HepG2 (cell line): ENCODE measurements around the gene SOX8. TPM values are rescaled to one million over a fixed set of nuclear protein-coding genes. Genes with fewer than 3 reads are reported as not detected.

Experiments used
- ATAC-seq: fragments of 200-7000 bp; cut with Tn5 transposase; 3 replicates; pipeline ENCODE4 v1.9.1; 2020; ENCODE audit warnings: mild to moderate bottlenecking, moderate library complexity
- BruUV-seq: library from RNA; stranded (reverse); fragments of 400-500 nt; replicated peaks from 2 replicates; lab custom pipeline; 2021; lab: Mats Ljungman, UMichigan
- CTCF ChIA-PET: fragments of 300-600 bp; formaldehyde crosslinking; extraction: SDS; loops from one replicate; lab custom pipeline; 2021; ENCODE audit warnings: low total read pairs, inconsistent platforms, low intra/inter-chr PET ratio; lab: Yijun Ruan, JAX
- POLR2A ChIA-PET: fragments of 350-600 bp; sonication (Branson Sonifier 250); formaldehyde crosslinking; loops from one replicate; lab custom pipeline; 2020; ENCODE audit warnings: antibody characterized with exemption, inconsistent platforms; lab: Yijun Ruan, JAX
- DNase-seq: peaks from one replicate; pipeline ENCODE4 v3.0.0-alpha.2; 2015; ENCODE audit warnings: low spot score
- FAIRE-seq: peaks from 3 replicates; lab custom pipeline; 2011; peaks lifted over from hg19 to GRCh38; lab: Jason Lieb, UNC
- H2AFZ ChIP-seq: one replicate; pipeline ENCODE4 v1.6.1; 2011; ENCODE audit warnings: low read length, inconsistent platforms
- H3K27ac ChIP-seq: fragments of 300-600 bp; 3 replicates; pipeline ENCODE4 v1.8.0; 2011; ENCODE audit warnings: mixed run types, mild to moderate bottlenecking, mixed read lengths, low read length, inconsistent platforms; ENCODE audit not compliant: insufficient read depth; ENCODE audit errors: extremely low read length
- H3K27me3 ChIP-seq, 2 experiments: fragments of 200-600 bp in 1 of 2; 2 replicates in 1 of 2; 3 replicates in 1 of 2; pipeline versions ENCODE4 v1.6.0 to v1.8.0; 2011; ENCODE audit warnings: low read length in 2 of 2, mild to moderate bottlenecking in 2 of 2, moderate library complexity in 2 of 2, inconsistent platforms in 1 of 2; ENCODE audit not compliant: insufficient read depth in 2 of 2, control insufficient read depth in 1 of 2
- H3K36me3 ChIP-seq, 2 experiments: fragments of 200-600 bp in 1 of 2; replicated peaks in 1 of 2; 2 replicates in 1 of 2; 3 replicates in 1 of 2; pipeline versions ENCODE4 v1.5.1 to v1.8.0; 2011; ENCODE audit warnings: low read length in 2 of 2, inconsistent platforms in 1 of 2; ENCODE audit not compliant: insufficient read depth in 2 of 2, control insufficient read depth in 1 of 2
- H3K4me1 ChIP-seq: 2 replicates; pipeline ENCODE4 v1.5.1; 2012; ENCODE audit warnings: low read length, inconsistent platforms; ENCODE audit not compliant: insufficient read depth
- H3K4me2 ChIP-seq: 2 replicates; pipeline ENCODE4 v1.6.0; 2011; ENCODE audit warnings: low read depth, low read length, inconsistent platforms
- H3K4me3 ChIP-seq, 3 experiments: fragments of 200-600 bp in 1 of 3; sonication (generic), shearing (Covaris generic) in 1 of 3; replicated peaks in 1 of 3; 2 replicates each; pipeline ENCODE4 v1.5.1; 2011 to 2016; ENCODE audit warnings: low read length in 3 of 3, inconsistent platforms in 2 of 3, low read depth in 2 of 3, mild to moderate bottlenecking in 2 of 3, control low read depth in 1 of 3, mixed read lengths in 1 of 3; ENCODE audit not compliant: insufficient read depth in 1 of 3
- H3K79me2 ChIP-seq: one replicate; pipeline ENCODE4 v1.6.1; 2011; ENCODE audit warnings: low read length, inconsistent platforms; ENCODE audit not compliant: insufficient read depth
- H3K9ac ChIP-seq: 2 replicates; pipeline ENCODE4 v1.6.0; 2011; ENCODE audit warnings: mild to moderate bottlenecking, low read depth, low read length, inconsistent platforms; ENCODE audit not compliant: insufficient read depth
- H3K9me3 ChIP-seq: 2 replicates; pipeline ENCODE4 v1.5.1; 2012; ENCODE audit warnings: mild to moderate bottlenecking, low read length
- H4K20me1 ChIP-seq: 2 replicates; pipeline ENCODE4 v1.6.0; 2011; ENCODE audit warnings: inconsistent platforms, mild to moderate bottlenecking, low read length, moderate library complexity; ENCODE audit not compliant: insufficient read depth
- ARID3A ChIP-seq: IDR thresholded peaks from 2 replicates; pipeline ENCODE4 v1.6.1; 2012; ENCODE audit warnings: low read depth, low read length, improper control_type of control experiment
- DR1 ChIP-seq: sonication (generic); formaldehyde crosslinking; IDR thresholded peaks from 2 replicates; pipeline ENCODE4 v1.8.0; 2021; ENCODE audit warnings: mild to moderate bottlenecking, missing genetic modification reagents, inconsistent platforms
- GLI4 ChIP-seq: sonication (generic); formaldehyde crosslinking; IDR thresholded peaks from 2 replicates; pipeline ENCODE4 v1.5.1; 2020; ENCODE audit warnings: missing genetic modification reagents, mild to moderate bottlenecking, moderate library complexity, borderline replicate concordance
- UBTF ChIP-seq: sonication (generic); formaldehyde crosslinking; IDR thresholded peaks from 2 replicates; pipeline ENCODE4 v1.4.0; 2020; ENCODE audit warnings: mild to moderate bottlenecking, missing genetic modification reagents
- ZBTB40 ChIP-seq, 2 experiments: fragments of 450-650 bp in 1 of 2; sonication (generic) in 1 of 2; formaldehyde crosslinking in 1 of 2; IDR thresholded peaks; 2 replicates each; pipeline versions ENCODE4 v1.6.1 to v1.8.0; 2016 to 2022; ENCODE audit warnings: antibody characterized with exemption in 1 of 2, mild to moderate bottlenecking in 1 of 2, missing genetic modification reagents in 1 of 2
- ZFYVE20 ChIP-seq: sonication (generic); formaldehyde crosslinking; IDR thresholded peaks from 2 replicates; pipeline ENCODE4 v1.8.0; 2023; ENCODE audit warnings: low read depth, mild to moderate bottlenecking, moderate library complexity, missing genetic modification reagents, borderline replicate concordance
- ZKSCAN8 ChIP-seq: IDR thresholded peaks from 2 replicates; pipeline ENCODE4 v1.6.1; 2016; ENCODE audit warnings: borderline replicate concordance, missing genetic modification reagents, missing compliant biosample characterization
- ZNF546 ChIP-seq: sonication (generic); formaldehyde crosslinking; conservative IDR thresholded peaks from 2 replicates; pipeline ENCODE4 v1.8.1; 2023; ENCODE audit warnings: mild to moderate bottlenecking, missing genetic modification reagents
- WGBS: methylation state at CpG from one replicate; pipeline ENCODE4 v1.1.6; 2017; ENCODE audit warnings: low lambda C conversion rate; 5-methylcytosine and 5-hydroxymethylcytosine counted together
- in situ Hi-C: cut with HindIII; loops from 2 replicates; pipeline ENCODE4 v1.10.0; 2017; ENCODE audit warnings: low pct_unique_long_range_greater_than_20kb; ENCODE audit not compliant: extremely low pct_ligation_motif_present
- intact Hi-C: fragments of 100-400 bp; cut with micrococcal nuclease; formaldehyde crosslinking; loops from one replicate; pipeline ENCODE4 v1.10.0; 2022; ENCODE audit not compliant: unreplicated experiment
- polyA plus RNA-seq, 8 experiments: library from polyadenylated mRNA; depleted of rRNA in 3 of 8; stranded (reverse) in 7 of 8; unstranded in 1 of 8; fragments of >200 nt; fragmentation: Illumina TruSeq in 4 of 8; extraction: Trizol in 4 of 8; gene quantifications; 2 replicates each; pipeline versions ENCODE4 v1.2.1 to v1.2.3, GENCODE V29; 2011 to 2016; ENCODE audit warnings: low read depth in 4 of 8, missing spikeins in 1 of 8, mixed read lengths in 1 of 8; ENCODE audit not compliant: insufficient read depth in 1 of 8
- total RNA-seq, 5 experiments: library from RNA; depleted of rRNA; stranded (reverse); fragments of >200 nt; fragmentation: Illumina TruSeq; extraction: Trizol; gene quantifications; 2 replicates each; pipeline ENCODE4 v1.2.3, GENCODE V29; 2016; ENCODE audit warnings: low read depth in 1 of 5

Gene SOX8
- total and polyA plus RNA-seq, 2 of the 13 experiments (the other 11 are each of a cell fraction or from before 2014, with no cell fraction given) = 0.20 to 0.28 TPM

- TF ChIP-seq UBTF (CRISPR knock-in tag) (0 out of 2 replicates have a peak, but pooled peaks have one; percentile 4), ZKSCAN8 (no peak)
These were observed 4.4 kb upstream of the SOX8 start (continued) for GRCh38 chr16:977081-977701.

- no peak overlapping the region for H2AFZ ChIP-seq
- POLR2A ChIA-PET = no interaction called here
- 45% methylated on average over 8 of the region's 8 CpGs for WGBS
- peaks cover 44% of the 10 kb centered on the region for H3K4me1 ChIP-seq
- no peak overlapping the region for H3K27ac ChIP-seq
- ATAC-seq = no peak
- H3K4me3 ChIP-seq = no peak overlapping the region
- no peaks in the 10 kb centered on the region for H3K36me3 ChIP-seq
- CTCF ChIA-PET = no interaction called here
- no peaks in the 10 kb centered on the region for H3K9me3 ChIP-seq
- peak; percentile 39 for FAIRE-seq
- H3K79me2 ChIP-seq = no peaks in the 10 kb centered on the region
- no peak for DNase-seq
- H3K9ac ChIP-seq = no peak overlapping the region
- peaks cover 20 to 81% of the 10 kb centered on the region in 2 experiments for H3K27me3 ChIP-seq
- H4K20me1 ChIP-seq = no peaks in the 10 kb centered on the region
- no TSS peak for BruUV-seq
- intact Hi-C loops (no loop called here), in situ Hi-C loops (no loop called here)
- H3K4me2 ChIP-seq = no peak overlapping the region
- TF ChIP-seq ARID3A = no peak
- TF ChIP-seq GLI4 = no peak
- no peak for TF ChIP-seq ZNF546 (CRISPR knock-in tag)
- no peak for TF ChIP-seq DR1 (CRISPR knock-in tag)
- TF ChIP-seq ZFYVE20 (CRISPR knock-in tag) = no peak
- no peak for TF ChIP-seq ZBTB40 (IDR thresholded peaks at IDR 0.05)
- no peak for TF ChIP-seq ZBTB40 (CRISPR knock-in tag; IDR thresholded peaks at IDR 0.05)
- TF ChIP-seq ZKSCAN8 = no peak
These were observed 3.7 kb upstream of the SOX8 start for GRCh38 chr16:977896-978295.
